Panc1 (cell line): ENCODE results near the gene MTOR. TPM values are rescaled to one million over a fixed set of nuclear protein-coding genes. Genes with fewer than 3 reads are reported as not detected.

Experiments used
- ATAC-seq: fragments of 200-7000 bp; cut with Tn5 transposase; 2 replicates; pipeline ENCODE4 v1.9.1; 2020; ENCODE audit warnings: mild to moderate bottlenecking, moderate library complexity
- BruUV-seq: library from RNA; stranded (reverse); fragments of 400-500 nt; replicated peaks from 2 replicates; lab custom pipeline; 2021; lab: Mats Ljungman, UMichigan
- CTCF ChIA-PET: fragments of 300-600 bp; sonication (Branson Sonifier 250); formaldehyde crosslinking; loops from one replicate; lab custom pipeline; 2022; ENCODE audit warnings: antibody characterized with exemption; lab: Charles Lee
- POLR2A ChIA-PET: fragments of 300-600 bp; sonication (Branson Sonifier 250); formaldehyde crosslinking; loops from one replicate; lab custom pipeline; 2022; ENCODE audit warnings: antibody characterized with exemption; lab: Charles Lee
- DNase-seq: peaks from one replicate; pipeline ENCODE4 v3.0.0-alpha.2; 2010; ENCODE audit warnings: low read depth, low spot score
- H3K27ac ChIP-seq: 2 replicates; pipeline ENCODE4 v1.5.1; 2011; ENCODE audit warnings: mild to moderate bottlenecking, low read length, inconsistent platforms
- H3K27me3 ChIP-seq: fragments of 200-500 bp; sonication (Bioruptor generic); 2 replicates; pipeline ENCODE4 v1.6.0; 2014; ENCODE audit warnings: low read length, inconsistent platforms; ENCODE audit not compliant: control insufficient read depth, insufficient read depth
- H3K36me3 ChIP-seq: fragments of 200-500 bp; sonication (Bioruptor generic); 2 replicates; pipeline ENCODE4 v1.5.1; 2014; ENCODE audit warnings: inconsistent platforms, mild to moderate bottlenecking, low read length, moderate library complexity; ENCODE audit not compliant: control insufficient read depth, insufficient read depth
- H3K4me1 ChIP-seq: 2 replicates; pipeline ENCODE4 v1.5.1; 2011; ENCODE audit warnings: inconsistent platforms, mild to moderate bottlenecking, low read length, moderate library complexity; ENCODE audit not compliant: control insufficient read depth, insufficient read depth
- H3K4me3 ChIP-seq, 2 experiments: 2 replicates each; pipeline ENCODE4 v1.5.1; 2011 to 2012; ENCODE audit warnings: low read depth in 2 of 2, low read length in 2 of 2, mild to moderate bottlenecking in 2 of 2, inconsistent platforms in 1 of 2, moderate library complexity in 1 of 2
- H3K9me3 ChIP-seq: fragments of 200-500 bp; sonication (Bioruptor generic); 2 replicates; pipeline ENCODE4 v1.5.1; 2014; ENCODE audit warnings: low read depth, mild to moderate bottlenecking, inconsistent platforms, low read length, moderate library complexity; ENCODE audit not compliant: control insufficient read depth, insufficient read depth
- POLR2AphosphoS5 ChIP-seq: IDR thresholded peaks from 2 replicates; pipeline ENCODE4 v1.6.1; 2012; ENCODE audit warnings: mild to moderate bottlenecking, low read depth, low read length, moderate library complexity
- REST ChIP-seq, 2 experiments: IDR thresholded peaks; 2 replicates each; pipeline ENCODE4 v1.6.1; 2011 to 2012; ENCODE audit warnings: low read depth in 2 of 2, control low read depth in 1 of 2, low read length in 1 of 2, mild to moderate bottlenecking in 1 of 2, moderate library complexity in 1 of 2; ENCODE audit not compliant: insufficient read depth in 1 of 2
- SIN3A ChIP-seq: IDR thresholded peaks from 2 replicates; pipeline ENCODE4 v1.6.1; 2012; ENCODE audit warnings: low read depth, mild to moderate bottlenecking, low read length, moderate library complexity, borderline replicate concordance; ENCODE audit not compliant: insufficient read depth
- TCF7L2 ChIP-seq: IDR thresholded peaks from 2 replicates; pipeline ENCODE4 v1.6.1; 2011; ENCODE audit warnings: mild to moderate bottlenecking, low read depth, low read length, inconsistent platforms
- in situ Hi-C: cut with HindIII; loops from 2 replicates; pipeline ENCODE4 v1.10.0; 2016; ENCODE audit warnings: low sequenced_read_pairs, low pct_unique_long_range_greater_than_20kb
- intact Hi-C: fragments of 100-400 bp; cut with micrococcal nuclease; formaldehyde crosslinking; loops from one replicate; pipeline ENCODE4 v1.10.0; 2022; ENCODE audit not compliant: unreplicated experiment
- total RNA-seq: library from RNA; stranded (reverse); gene quantifications from one replicate; pipeline ENCODE4 v1.2.1, GENCODE V29; 2021; ENCODE audit not compliant: unreplicated experiment
- TF ChIP-seq, protein P1 (sequence below): fragments of 450-650 bp; IDR thresholded peaks from 2 replicates; pipeline ENCODE4 v1.5.1; 2017; ENCODE audit warnings: mild to moderate bottlenecking

Gene MTOR
- total RNA-seq, 1 experiment from 2014 or later: 71.2 TPM

DNA sequence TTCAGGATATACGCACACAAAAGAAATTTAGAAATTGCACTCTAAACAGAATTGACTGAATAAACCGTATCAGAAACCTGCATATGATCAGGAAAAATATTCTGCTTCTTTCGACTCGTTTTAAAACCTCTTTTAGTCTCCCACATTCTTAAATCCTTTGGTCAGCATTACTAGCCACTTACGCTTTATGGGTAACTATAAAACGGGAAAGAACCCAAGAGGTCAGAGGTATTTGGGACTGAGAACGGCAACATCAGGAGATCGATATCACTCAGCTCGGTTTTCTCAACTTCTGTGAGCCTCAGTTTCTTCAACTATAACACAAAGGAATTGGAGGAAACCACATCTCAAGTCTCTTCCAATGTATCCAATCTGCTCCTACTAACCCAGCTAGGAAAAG lies 109.6 kb downstream of the MTOR start:
- ChIA-PET CTCF (no interaction called here), POLR2A (interaction anchor here (0.6 kb wide), 1 partner anchor 83 kb away, joined by 8 read pairs; no protein-coding TSS in a partner anchor)
- Histone ChIP-seq H3K4me3 (no peak overlapping the region), H3K27me3 (no peaks in the 10 kb centered on the region), H3K36me3 (peaks cover 8% of the 10 kb centered on the region), H3K4me1 (0 out of 2 replicates have a peak, but pooled peaks cover 3% of the 10 kb centered on the region), H3K27ac (peak overlapping the region; percentile 52; the same call in 1 of the 2 replicates), H3K9me3 (no peaks in the 10 kb centered on the region)
- TF ChIP-seq POLR2AphosphoS5: no peak
- TF ChIP-seq, protein P1, sequence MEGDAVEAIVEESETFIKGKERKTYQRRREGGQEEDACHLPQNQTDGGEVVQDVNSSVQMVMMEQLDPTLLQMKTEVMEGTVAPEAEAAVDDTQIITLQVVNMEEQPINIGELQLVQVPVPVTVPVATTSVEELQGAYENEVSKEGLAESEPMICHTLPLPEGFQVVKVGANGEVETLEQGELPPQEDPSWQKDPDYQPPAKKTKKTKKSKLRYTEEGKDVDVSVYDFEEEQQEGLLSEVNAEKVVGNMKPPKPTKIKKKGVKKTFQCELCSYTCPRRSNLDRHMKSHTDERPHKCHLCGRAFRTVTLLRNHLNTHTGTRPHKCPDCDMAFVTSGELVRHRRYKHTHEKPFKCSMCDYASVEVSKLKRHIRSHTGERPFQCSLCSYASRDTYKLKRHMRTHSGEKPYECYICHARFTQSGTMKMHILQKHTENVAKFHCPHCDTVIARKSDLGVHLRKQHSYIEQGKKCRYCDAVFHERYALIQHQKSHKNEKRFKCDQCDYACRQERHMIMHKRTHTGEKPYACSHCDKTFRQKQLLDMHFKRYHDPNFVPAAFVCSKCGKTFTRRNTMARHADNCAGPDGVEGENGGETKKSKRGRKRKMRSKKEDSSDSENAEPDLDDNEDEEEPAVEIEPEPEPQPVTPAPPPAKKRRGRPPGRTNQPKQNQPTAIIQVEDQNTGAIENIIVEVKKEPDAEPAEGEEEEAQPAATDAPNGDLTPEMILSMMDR: no peak
- no peak for TF ChIP-seq SIN3A
- DNase-seq (no peak), ATAC-seq (no peak)
- BruUV-seq: no TSS peak
- intact Hi-C loops: no loop called here
- in situ Hi-C loops: no loop called here

DNA sequence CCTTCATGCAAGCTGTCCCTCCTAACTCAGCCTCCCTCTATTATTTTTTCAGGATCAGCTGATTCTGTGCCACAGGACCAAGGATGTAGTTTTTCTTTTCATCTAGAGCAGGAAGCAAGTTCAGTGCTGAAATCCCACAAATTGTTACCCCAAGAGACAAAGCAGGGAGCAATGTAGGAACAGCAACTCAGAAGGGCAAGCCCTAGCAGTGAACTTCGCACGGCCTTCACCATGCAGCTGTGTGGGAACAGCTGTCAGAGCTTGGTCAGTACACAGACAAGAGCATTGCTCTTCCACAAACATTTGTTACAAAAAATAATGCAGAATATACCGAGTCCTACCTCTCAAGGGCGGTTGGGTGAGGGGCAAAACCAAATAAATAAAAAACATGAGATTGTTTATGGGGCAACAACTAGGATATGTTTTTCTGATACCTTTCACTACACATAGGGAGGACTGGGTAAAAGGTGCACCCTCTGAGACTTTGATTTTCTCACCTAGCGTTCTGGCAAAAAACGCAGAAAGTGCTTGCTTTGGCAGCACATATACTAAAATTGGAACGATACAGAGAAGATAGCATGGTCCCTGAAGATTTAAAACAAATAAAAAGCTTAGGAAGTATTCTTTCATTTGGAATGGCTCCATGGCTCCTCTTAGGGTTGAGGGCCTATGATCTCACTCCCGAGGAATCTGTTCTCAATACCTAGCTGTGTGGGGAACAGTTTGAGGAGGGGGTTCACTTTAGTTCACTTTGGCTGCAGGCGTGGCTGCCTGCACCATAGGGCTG lies 110.3 kb downstream of the MTOR start:
- no peaks in the 10 kb centered on the region for H3K4me1 ChIP-seq
- BruUV-seq: no TSS peak
- in situ Hi-C loops (no loop called here), intact Hi-C loops (no loop called here)
- peak overlapping the region; percentile 37; the same call in 1 of the 2 replicates for H3K27ac ChIP-seq
- TF ChIP-seq, protein P1: no peak
- TF ChIP-seq SIN3A (no peak), TCF7L2 (no peak), POLR2AphosphoS5 (no peak), REST (IDR thresholded peaks at IDR 0.05; ENCODE audit: insufficient read depth in 1 of 2, low read depth in 2 of 2, low read length in 1 of 2) (no peak)
- H3K9me3 ChIP-seq: no peaks in the 10 kb centered on the region
- CTCF ChIA-PET: no interaction called here
- POLR2A ChIA-PET: interaction anchor here (0.6 kb wide), 1 partner anchor 84 kb away, joined by 8 read pairs; no protein-coding TSS in a partner anchor
- ATAC-seq (no peak), DNase-seq (no peak)
- H3K4me3 ChIP-seq: no peak overlapping the region
- no peaks in the 10 kb centered on the region for H3K27me3 ChIP-seq
- peaks cover 11% of the 10 kb centered on the region for H3K36me3 ChIP-seq
